PC-9 (cell line): ENCODE data around the gene ATP11B. TPM values are rescaled to one million over a fixed set of nuclear protein-coding genes. Genes with fewer than 3 reads are reported as not detected.

Experiments used
- BruUV-seq: library from RNA; stranded (reverse); fragments of 400-500 nt; replicated peaks from 2 replicates; lab custom pipeline; 2021; lab: Mats Ljungman, UMichigan
- CTCF ChIA-PET: fragments of 300-600 bp; sonication (Branson Sonifier 250); formaldehyde crosslinking; loops from one replicate; lab custom pipeline; 2022; ENCODE audit warnings: antibody characterized with exemption; lab: Charles Lee
- POLR2A ChIA-PET: fragments of 300-600 bp; sonication (Branson Sonifier 250); formaldehyde crosslinking; loops from one replicate; lab custom pipeline; 2022; ENCODE audit warnings: antibody characterized with exemption; ENCODE audit not compliant: unreplicated experiment; lab: Charles Lee
- DNase-seq, 2 experiments: peaks; one replicate each; pipeline versions ENCODE4 v3.0.0 to v3.0.0-alpha.2; 2015 to 2022; ENCODE audit warnings: mixed read lengths in 1 of 2
- H2AFZ ChIP-seq: fragments of 200-600 bp; sonication (generic); 2 replicates; pipeline ENCODE4 v1.8.1; 2017; ENCODE audit warnings: antibody characterized with exemption
- H3F3A ChIP-seq: fragments of 200-600 bp; sonication (generic); 2 replicates; pipeline ENCODE4 v1.8.1; 2017; ENCODE audit warnings: antibody characterized with exemption, mild to moderate bottlenecking, low read depth; ENCODE audit not compliant: insufficient read depth
- H3K27ac ChIP-seq: fragments of 200-600 bp; sonication (generic); 2 replicates; pipeline ENCODE4 v1.6.1; 2016; ENCODE audit warnings: mixed run types
- H3K27me3 ChIP-seq: fragments of 200-600 bp; sonication (generic); 2 replicates; pipeline ENCODE4 v1.6.1; 2016; ENCODE audit warnings: low read depth, mixed run types; ENCODE audit not compliant: insufficient read depth
- H3K36me3 ChIP-seq: fragments of 200-600 bp; sonication (generic); 2 replicates; pipeline ENCODE4 v1.6.1; 2016; ENCODE audit warnings: low read depth, mixed run types
- H3K4me1 ChIP-seq: fragments of 200-600 bp; sonication (generic); replicated peaks from 2 replicates; pipeline ENCODE4 v1.6.1; 2016; ENCODE audit warnings: mixed run types; ENCODE audit not compliant: insufficient read depth
- H3K4me2 ChIP-seq: fragments of 200-600 bp; sonication (generic); 2 replicates; pipeline ENCODE4 v1.6.1; 2017; ENCODE audit warnings: mixed run types
- H3K4me3 ChIP-seq: fragments of 200-600 bp; sonication (generic); 2 replicates; pipeline ENCODE4 v1.6.1; 2016; ENCODE audit warnings: mixed run types
- H3K79me2 ChIP-seq: fragments of 200-600 bp; sonication (generic); 2 replicates; pipeline ENCODE4 v1.6.1; 2017; ENCODE audit warnings: low read depth, mixed run types
- H3K9me2 ChIP-seq: fragments of 200-600 bp; sonication (generic); 2 replicates; pipeline ENCODE4 v1.8.1; 2017; ENCODE audit warnings: mild to moderate bottlenecking; ENCODE audit not compliant: insufficient read depth
- H3K9me3 ChIP-seq: fragments of 200-600 bp; sonication (generic); 2 replicates; pipeline ENCODE4 v1.8.1; 2016; ENCODE audit warnings: low read depth; ENCODE audit not compliant: insufficient read depth
- H4K20me1 ChIP-seq: fragments of 200-600 bp; sonication (generic); 2 replicates; pipeline ENCODE4 v1.8.1; 2017; ENCODE audit not compliant: insufficient read depth
- CTCF ChIP-seq: fragments of 200-600 bp; sonication (generic); conservative IDR thresholded peaks from 2 replicates; pipeline ENCODE4 v1.6.1; 2017; ENCODE audit warnings: mixed run types, antibody characterized with exemption, mild to moderate bottlenecking, moderate library complexity
- EZH2 ChIP-seq: fragments of 200-600 bp; sonication (generic); IDR thresholded peaks from 2 replicates; pipeline ENCODE4 v1.8.0; 2017; ENCODE audit warnings: antibody characterized with exemption, low read depth
- intact Hi-C: fragments of 100-400 bp; cut with micrococcal nuclease; formaldehyde crosslinking; loops from one replicate; pipeline ENCODE4 v1.10.0; 2022; ENCODE audit not compliant: unreplicated experiment
- total RNA-seq: library from RNA; stranded (reverse); gene quantifications from 2 replicates; pipeline ENCODE4 v1.2.3, GENCODE V29; 2021

The ATP11B gene
- total RNA-seq, 1 experiment from 2014 or later: 66.5 TPM

GRCh38 chr3:182891364-182891763 lies 98.1 kb downstream of the ATP11B start:
- no TSS peak for BruUV-seq
- no peak for TF ChIP-seq CTCF
- no peak for TF ChIP-seq EZH2

GRCh38 chr3:182892226-182892625 lies 98.9 kb downstream of the ATP11B start:
- Histone ChIP-seq H3F3A (0 out of 2 replicates have a peak, but pooled peaks cover 7% of the 10 kb centered on the region), H3K36me3 (peaks cover 19% of the 10 kb centered on the region), H3K27me3 (no peaks in the 10 kb centered on the region), H3K9me2 (no peaks in the 10 kb centered on the region), H4K20me1 (no peaks in the 10 kb centered on the region), H3K4me1 (no peaks in the 10 kb centered on the region; the same call in 1 of the 2 replicates), H3K4me3 (no peak overlapping the region), H3K79me2 (no peaks in the 10 kb centered on the region), H3K4me2 (no peak overlapping the region), H2AFZ (no peak overlapping the region), H3K9me3 (no peaks in the 10 kb centered on the region), H3K27ac (no peak overlapping the region)
- BruUV-seq: no TSS peak
- intact Hi-C loops: no loop called here
- ChIA-PET POLR2A (no interaction called here), CTCF (interaction anchor here (0.6 kb wide), 1 partner anchor 578 kb away, joined by 4 read pairs; no protein-coding TSS in a partner anchor)
- TF ChIP-seq CTCF (no peak), EZH2 (no peak)
- DNase-seq: no peak

More at GRCh38 chr3:182891364-182891763, 98.1 kb downstream of the ATP11B start:
- H3K27ac ChIP-seq: no peak overlapping the region
- no peaks in the 10 kb centered on the region for H3K9me2 ChIP-seq
- POLR2A ChIA-PET: no interaction called here
- no peaks in the 10 kb centered on the region for H3K9me3 ChIP-seq
- peaks cover 8% of the 10 kb centered on the region for H3K4me1 ChIP-seq
- CTCF ChIA-PET: no interaction called here
- H3K4me3 ChIP-seq: no peak overlapping the region
- H3K4me2 ChIP-seq: no peak overlapping the region
- 0 out of 2 replicates have a peak, but pooled peaks cover 7% of the 10 kb centered on the region for H3F3A ChIP-seq
- no peaks in the 10 kb centered on the region for H3K79me2 ChIP-seq
- H3K36me3 ChIP-seq: peaks cover 19% of the 10 kb centered on the region
- H4K20me1 ChIP-seq: no peaks in the 10 kb centered on the region
- intact Hi-C loops: no loop called here
- no peak overlapping the region for H2AFZ ChIP-seq
- no peaks in the 10 kb centered on the region for H3K27me3 ChIP-seq
- no peak for DNase-seq

- Histone ChIP-seq H3K4me3 (no peak overlapping the region), H3K9me3 (no peaks in the 10 kb centered on the region), H3F3A (no peaks in the 10 kb centered on the region), H3K79me2 (no peaks in the 10 kb centered on the region), H3K27me3 (no peaks in the 10 kb centered on the region), H4K20me1 (no peaks in the 10 kb centered on the region), H3K4me1 (no peaks in the 10 kb centered on the region), H3K9me2 (no peaks in the 10 kb centered on the region), H2AFZ (no peak overlapping the region), H3K27ac (no peak overlapping the region), H3K36me3 (peaks cover 12% of the 10 kb centered on the region), H3K4me2 (no peak overlapping the region)
- no TSS peak for BruUV-seq
- intact Hi-C loops: no loop called here
- ChIA-PET CTCF (no interaction called here), POLR2A (no interaction called here)
- DNase-seq: no peak
- TF ChIP-seq EZH2 (no peak), CTCF (no peak)
Observed at GRCh38 chr3:182895513-182896112, 102.3 kb downstream of the ATP11B start.
